ENCODE measurements around the gene ERVK3-1. TPM values are rescaled to one million over a fixed set of nuclear protein-coding genes. Genes with fewer than 3 reads are reported as not detected.

Gene ERVK3-1
- total and polyA plus RNA-seq, 2 donors (not counting 1 experiment from before 2014, with no cell fraction given) = 25.6 to 36.6 TPM

- Histone ChIP-seq H3K36me3 (ENCODE audit: control insufficient read depth, insufficient read depth, low read length) (peaks cover 2% of the 10 kb centered on the region), H3K9me3 (ENCODE audit: control insufficient read depth, insufficient read depth, low read depth, low read length) (no peaks in the 10 kb centered on the region), H3K4me3 (replicated peaks in 1 of 4; ENCODE audit: control extremely low read depth in 1 of 4, insufficient read depth in 1 of 4, low read depth in 3 of 4, low read length in 4 of 4) (no peak overlapping the region), H3K4me1 (ENCODE audit: control insufficient read depth, extremely low read depth, insufficient read depth, low read length) (no peaks in the 10 kb centered on the region), H4K20me1 (ENCODE audit: control insufficient read depth, extremely low read depth, insufficient read depth, low read length) (no peaks in the 10 kb centered on the region), H3K79me2 (ENCODE audit: control insufficient read depth, insufficient read depth, low read length) (no peaks in the 10 kb centered on the region), H3K27ac (ENCODE audit: insufficient read depth, low read length) (no peak overlapping the region), H3K27me3 (ENCODE audit: control insufficient read depth, insufficient read depth, low read length) (no peaks in the 10 kb centered on the region), H3K9ac (ENCODE audit: insufficient read depth, low read length) (no peak overlapping the region), H3K4me2 (ENCODE audit: extremely low read depth, insufficient read depth, low read length) (no peak overlapping the region), H2AFZ (ENCODE audit: low read length) (no peak overlapping the region)
- TF ChIP-seq CTCF (conservative IDR thresholded peaks at IDR 0.05 in 1 of 2, IDR thresholded peaks at IDR 0.05 in 1 of 2; ENCODE audit: low read depth in 1 of 2, low read length in 2 of 2) = no peak
- TF ChIP-seq EZH2 (IDR thresholded peaks at IDR 0.05; ENCODE audit: low read length, missing control alignments) = no peak
- no peak for DNase-seq (ENCODE audit: low read depth in 2 of 2)
Observed at GRCh38 chr19:58351990-58352755, 47.0 kb downstream of the ERVK3-1 start.

DNA sequence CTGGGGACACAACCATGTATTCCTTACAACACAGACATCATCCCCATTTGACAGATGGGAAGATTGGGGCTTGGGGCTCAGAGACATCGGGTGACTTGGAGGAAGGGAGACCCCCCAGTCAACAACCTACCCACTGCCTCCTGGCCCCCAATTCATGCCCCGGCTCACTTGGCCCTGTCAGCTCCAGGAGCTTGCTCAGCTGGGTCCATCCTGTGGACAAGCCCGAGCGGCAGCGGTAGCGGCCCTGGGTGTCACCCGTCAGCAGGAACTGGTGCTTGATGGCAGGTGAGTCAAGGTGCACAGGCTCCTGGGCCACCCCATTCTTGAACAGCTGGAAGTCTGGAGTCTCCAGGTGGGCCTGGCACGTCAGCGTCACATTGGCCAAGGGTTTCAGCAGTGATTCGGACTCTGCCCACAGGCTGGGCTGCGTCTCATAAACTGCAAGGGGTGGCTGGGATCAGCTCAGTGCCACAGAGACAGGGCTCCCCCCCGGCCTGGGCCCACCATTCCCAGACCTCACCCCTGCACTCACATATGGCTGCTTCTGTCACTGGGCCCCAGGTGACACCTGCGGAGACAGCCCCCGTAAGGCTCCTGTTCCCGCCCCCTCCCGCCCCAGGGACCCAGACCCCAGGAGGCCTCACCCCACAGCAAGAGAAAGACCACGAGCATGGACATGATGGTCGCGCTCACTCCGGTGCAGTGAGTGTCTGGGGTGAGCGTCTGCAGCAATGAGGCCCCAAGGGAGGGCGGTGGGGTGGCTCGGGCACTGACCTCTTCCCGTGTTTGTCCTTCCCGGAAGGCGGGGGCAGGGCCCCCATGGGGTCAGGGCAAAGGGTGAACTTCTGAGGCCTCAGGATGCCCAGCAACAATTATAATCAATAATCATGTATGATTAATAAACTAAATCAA lies 47.8 kb downstream of the ERVK3-1 start, which contains the start of gene A1BG:
Gene A1BG (minus strand): TSS at position 733 of the 912 bp plus-strand sequence. CDS start 55 bp downstream, at position 678.
- no peaks in the 10 kb centered on the region for H3K27me3 ChIP-seq (ENCODE audit: control insufficient read depth, insufficient read depth, low read length)
- H3K9me3 ChIP-seq (ENCODE audit: control insufficient read depth, insufficient read depth, low read depth, low read length) = no peaks in the 10 kb centered on the region
- no peaks in the 10 kb centered on the region for H3K4me1 ChIP-seq (ENCODE audit: control insufficient read depth, extremely low read depth, insufficient read depth, low read length)
- H3K27ac ChIP-seq (ENCODE audit: insufficient read depth, low read length) = no peak within 1 kb of the TSS
- H3K79me2 ChIP-seq (ENCODE audit: control insufficient read depth, insufficient read depth, low read length) = no peaks in the 10 kb centered on the region
- H3K4me2 ChIP-seq (ENCODE audit: extremely low read depth, insufficient read depth, low read length) = no peak within 1 kb of the TSS
- H3K36me3 ChIP-seq (ENCODE audit: control insufficient read depth, insufficient read depth, low read length) = peaks cover 2% of the 10 kb centered on the region
- no peaks in the 10 kb centered on the region for H4K20me1 ChIP-seq (ENCODE audit: control insufficient read depth, extremely low read depth, insufficient read depth, low read length)
- no peak within 1 kb of the TSS for H3K9ac ChIP-seq (ENCODE audit: insufficient read depth, low read length)
- H3K4me3 ChIP-seq (replicated peaks in 1 of 4; ENCODE audit: control extremely low read depth in 1 of 4, insufficient read depth in 1 of 4, low read depth in 3 of 4, low read length in 4 of 4) = no peak within 1 kb of the TSS
- DNase-seq (ENCODE audit: low read depth in 2 of 2) = no peak
- H2AFZ ChIP-seq (ENCODE audit: low read length) = no peak within 1 kb of the TSS
- TF ChIP-seq CTCF (conservative IDR thresholded peaks at IDR 0.05 in 1 of 2, IDR thresholded peaks at IDR 0.05 in 1 of 2; ENCODE audit: low read depth in 1 of 2, low read length in 2 of 2) (no peak), EZH2 (IDR thresholded peaks at IDR 0.05; ENCODE audit: low read length, missing control alignments) (no peak)
